GM19372 (cell line): ENCODE measurements around the gene LRRC53.

Experiments
- ATAC-seq: cut with Tn5 transposase; IDR thresholded peaks from one replicate; pipeline ENCODE4 v1.9.1; 2021; ENCODE audit warnings: mild to moderate bottlenecking, low read depth, moderate library complexity; ENCODE audit not compliant: unreplicated experiment

Gene LRRC53

DNA sequence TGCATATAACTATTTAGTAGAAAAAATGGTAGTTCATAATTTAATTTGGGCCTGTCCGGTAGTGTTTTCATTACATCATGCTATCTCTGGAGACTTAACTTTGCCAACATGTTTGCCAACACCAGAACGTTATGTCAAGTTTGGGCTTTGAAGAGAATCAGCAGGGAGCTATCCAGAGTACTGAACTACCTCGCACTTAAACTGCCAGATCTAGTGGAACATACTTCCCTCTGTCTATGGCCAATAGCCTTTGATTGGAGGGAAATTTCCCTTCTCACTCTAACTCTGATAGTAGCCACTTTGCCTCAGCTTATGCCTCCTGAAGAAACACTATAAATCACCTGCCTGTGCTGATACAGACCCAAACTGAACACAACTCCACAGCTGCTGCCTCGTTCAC is 10.0 kb downstream of the LRRC53 start:
- no peak for ATAC-seq

DNA sequence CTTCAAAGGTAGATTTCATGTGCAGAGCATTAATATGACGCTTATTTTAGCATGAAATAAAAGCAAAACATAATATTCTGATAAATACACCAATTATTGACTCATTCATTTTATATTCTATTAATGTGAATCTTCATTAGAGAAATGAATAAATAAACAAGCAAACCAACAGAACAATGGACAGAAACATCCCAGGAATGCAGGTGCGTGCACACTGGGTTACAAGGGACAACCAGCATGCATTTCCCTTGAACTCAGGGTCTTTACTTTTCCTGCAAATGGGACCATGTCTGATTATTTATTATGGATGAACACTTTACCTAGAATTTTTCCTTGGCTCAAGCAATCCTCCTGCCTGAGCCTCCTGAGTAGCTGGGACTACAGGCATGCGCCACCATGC is 13.5 kb downstream of the LRRC53 start:
- no peak for ATAC-seq

DNA sequence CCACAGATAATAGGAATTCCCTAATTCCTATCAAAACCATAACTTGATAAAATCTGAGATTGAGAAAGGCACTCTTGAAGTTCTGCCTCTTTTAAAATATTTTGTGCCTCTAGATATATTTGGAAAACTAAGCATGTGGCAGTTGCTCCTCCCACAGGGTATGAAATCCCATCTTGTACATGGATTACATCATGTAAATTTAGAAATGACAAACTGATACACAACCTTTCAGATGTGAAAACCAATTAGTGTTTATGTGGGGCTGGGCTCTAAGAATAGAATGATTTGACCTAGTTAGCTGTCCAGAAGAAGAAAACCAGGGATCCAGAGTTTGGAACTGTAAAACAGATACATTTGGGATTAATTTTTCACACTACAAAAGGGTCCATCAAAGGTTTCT is 15.7 kb downstream of the LRRC53 start:
- ATAC-seq: no peak

DNA sequence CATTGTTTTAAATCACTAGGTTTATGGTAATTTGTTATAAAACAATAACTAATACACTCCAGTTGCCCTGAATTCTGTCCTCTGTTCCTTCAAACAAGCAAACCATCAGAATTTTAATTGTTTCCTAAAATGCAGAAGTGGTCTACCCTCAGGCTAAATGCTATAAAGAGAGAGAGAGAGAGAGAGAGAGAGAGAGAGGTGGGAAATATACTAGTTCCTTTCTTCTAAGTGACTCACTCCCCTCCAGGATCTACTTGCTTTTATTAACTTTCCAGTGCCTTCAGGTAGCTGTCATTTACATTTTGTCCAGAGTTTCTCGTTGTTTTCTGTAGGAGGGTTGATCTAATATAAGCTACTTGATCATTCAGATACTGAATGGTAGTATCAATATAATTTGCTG is 26.4 kb downstream of the LRRC53 start:
- ATAC-seq: no peak

DNA sequence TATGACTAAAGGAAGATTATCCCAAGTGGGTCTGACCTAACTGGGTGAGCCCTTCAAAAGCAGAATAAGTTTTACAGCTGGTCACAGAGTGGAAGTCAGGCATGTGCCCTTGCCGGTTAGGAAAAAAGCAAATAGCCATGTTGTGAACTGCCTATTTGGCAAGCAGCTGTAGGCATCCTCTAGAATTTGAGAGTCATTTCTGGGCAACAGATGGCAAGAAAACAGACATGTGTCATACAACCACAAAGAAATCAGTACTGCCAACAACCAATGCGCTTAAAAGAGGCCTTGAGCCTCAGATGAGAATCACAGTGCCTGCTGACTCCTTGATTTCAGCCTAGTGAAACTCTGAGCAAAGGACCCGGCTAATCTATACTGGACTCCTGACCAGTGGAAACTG is 26.8 kb downstream of the LRRC53 start:
- no peak for ATAC-seq

DNA sequence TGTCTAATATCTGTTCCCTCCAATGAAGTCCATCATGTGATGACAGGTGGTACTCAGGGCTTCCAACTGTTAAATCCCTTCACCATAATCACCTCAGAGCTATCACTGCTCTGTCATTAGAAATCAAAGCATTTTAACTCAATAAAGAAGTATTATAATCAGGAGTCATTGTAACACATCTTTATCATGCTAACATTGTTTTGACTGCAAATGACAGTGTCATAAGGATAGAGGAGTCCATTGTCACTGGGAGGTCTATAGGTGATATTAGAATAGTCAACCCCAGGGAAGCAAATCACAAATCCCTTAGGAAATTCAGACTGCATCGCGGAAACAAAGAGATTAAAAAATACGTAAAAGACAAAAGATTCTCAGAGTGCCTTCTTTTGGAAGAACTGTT is 30.8 kb downstream of the LRRC53 start:
- ATAC-seq: no peak

DNA sequence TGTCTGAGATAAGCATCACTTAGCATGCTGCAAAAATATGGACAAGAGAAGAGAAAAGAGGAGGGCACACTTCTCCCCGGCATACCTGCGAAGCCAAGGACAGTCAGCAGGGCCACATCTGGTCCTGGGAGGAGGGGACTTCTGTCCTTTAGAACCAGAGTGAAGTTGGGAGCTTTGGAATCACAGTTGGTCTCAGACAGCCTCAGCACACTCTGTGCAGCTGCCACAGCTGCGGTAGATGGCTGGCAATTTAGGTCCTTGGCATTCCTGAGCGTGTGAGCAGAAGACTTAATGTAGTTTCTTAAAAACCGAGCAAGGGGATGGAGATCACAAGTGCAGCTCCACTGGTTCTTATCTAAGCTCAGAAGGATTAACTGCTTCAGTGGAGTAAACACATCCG is 32.3 kb downstream of the LRRC53 start:
- no peak for ATAC-seq

DNA sequence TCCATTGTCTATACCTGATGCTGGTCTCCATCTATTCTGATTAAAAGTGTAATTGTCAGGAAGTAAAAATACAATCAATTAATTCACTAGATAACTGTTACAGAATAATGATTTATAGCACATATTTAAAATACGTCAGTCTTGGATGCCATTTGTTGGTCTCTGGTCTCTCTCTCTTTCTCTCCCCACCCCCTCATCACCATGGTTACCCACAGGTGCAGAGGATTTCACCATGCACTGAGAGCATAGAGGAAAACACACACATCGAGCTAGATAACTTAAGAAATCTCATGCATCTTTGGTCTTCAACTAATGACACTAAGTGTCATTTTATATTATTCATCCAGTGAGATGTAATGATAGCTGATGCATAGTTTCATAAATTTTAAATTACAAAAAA is 33.4 kb downstream of the LRRC53 start:
- no peak for ATAC-seq

DNA sequence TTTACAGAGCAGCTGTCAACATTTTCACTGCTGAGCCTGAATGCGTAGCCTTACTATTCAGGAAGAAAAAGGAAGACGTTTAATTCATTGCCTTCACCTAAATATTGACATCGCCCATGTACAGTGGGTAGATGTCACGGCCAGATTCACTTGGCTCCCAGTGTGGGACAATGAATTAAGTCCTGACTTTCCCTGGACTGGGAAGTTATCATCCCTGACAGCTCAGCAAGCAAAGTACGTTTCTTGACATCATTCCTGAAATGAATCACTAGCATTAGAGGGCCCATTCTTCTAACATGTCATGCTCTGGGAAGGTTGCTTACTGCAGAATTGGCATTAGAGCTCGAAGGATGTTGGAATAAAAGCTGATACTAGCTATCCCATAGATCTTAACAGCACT is 37.8 kb downstream of the LRRC53 start:
- ATAC-seq: no peak

DNA sequence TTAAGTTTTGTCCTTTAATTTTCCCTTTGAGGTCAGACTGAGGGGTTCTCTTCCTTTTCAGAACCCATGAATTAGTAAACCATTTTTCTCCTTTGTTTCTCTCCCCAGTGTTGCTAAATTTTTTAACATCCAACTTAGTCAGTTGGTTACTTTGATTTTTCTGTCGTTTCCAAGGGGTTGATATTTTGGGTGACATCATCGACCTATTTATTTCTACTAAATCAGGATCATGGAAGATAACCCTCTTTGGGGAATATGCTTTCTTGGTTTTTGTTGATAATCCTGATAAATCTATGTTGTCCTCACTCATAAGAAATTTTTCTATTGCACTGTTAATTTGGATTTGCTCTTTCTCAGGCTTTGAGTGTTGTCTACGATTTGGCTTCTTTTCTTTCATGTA is 40.9 kb downstream of the LRRC53 start:
- ATAC-seq: no peak

DNA sequence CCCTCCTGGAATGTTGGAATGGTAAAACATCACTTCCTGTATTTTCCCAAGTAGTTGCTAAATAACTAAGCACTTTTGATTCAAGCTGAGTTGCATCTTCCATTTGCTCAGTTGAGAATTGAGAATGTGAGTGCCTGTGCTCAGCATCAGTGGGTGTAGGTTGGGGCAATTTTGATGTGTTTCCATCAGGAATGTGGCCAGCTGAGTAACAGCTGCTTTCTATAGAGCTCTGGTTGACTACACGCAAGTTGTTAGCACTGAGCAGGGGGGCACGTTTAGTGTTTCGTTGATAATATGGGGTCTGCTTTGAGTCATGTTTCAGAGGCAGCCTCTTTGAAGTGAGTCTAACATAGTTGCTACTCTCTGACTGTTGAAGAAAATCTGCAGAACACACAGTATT is 41.5 kb downstream of the LRRC53 start:
- ATAC-seq: no peak

DNA sequence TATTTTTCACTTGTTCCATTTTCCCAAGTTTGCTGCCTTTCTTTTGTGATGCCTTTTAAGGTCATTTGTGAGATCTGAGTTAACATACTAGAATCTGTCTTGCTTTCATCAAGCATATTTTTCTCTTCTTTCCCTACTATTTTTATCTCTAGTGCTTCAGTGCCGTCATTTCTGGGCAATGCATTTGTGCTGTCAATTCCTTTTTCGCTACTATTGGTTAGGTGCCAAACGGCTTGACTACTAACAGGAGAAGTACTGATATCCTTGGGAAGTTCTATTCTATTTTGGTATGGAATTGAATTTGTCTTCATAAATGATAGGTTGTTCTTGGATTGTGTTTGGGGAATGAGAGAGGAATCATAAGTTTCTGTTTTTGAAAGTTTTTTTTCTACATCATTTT is 42.2 kb downstream of the LRRC53 start:
- ATAC-seq: no peak

DNA sequence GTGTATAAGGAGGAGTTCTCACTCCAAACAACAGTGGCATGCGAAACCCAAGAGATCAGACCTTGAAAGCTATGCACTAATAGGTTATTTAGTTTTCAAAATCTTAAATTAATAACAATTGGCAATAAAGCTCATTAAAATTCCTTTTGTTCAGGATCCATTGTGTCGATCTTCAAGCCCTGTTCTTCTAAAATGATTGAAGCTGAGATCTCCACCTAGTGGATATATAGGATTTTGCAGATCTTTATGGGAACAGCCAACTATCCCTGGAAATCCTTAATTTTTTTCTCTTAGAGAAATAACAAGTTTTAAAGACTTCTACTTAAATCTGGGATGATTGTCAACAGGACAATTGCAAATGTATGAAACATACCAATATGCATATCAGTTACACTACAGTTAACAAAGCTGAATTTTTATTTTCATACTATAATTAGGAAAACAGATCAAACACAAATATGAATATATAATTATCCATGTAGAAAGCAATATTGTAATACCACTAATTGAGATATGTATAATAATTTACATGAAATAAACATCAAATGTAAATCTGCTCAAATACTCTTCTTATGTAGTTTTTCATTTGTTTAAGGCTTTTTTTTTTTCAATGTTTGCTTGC is 43.3 kb downstream of the LRRC53 start:
- ATAC-seq: no peak

DNA sequence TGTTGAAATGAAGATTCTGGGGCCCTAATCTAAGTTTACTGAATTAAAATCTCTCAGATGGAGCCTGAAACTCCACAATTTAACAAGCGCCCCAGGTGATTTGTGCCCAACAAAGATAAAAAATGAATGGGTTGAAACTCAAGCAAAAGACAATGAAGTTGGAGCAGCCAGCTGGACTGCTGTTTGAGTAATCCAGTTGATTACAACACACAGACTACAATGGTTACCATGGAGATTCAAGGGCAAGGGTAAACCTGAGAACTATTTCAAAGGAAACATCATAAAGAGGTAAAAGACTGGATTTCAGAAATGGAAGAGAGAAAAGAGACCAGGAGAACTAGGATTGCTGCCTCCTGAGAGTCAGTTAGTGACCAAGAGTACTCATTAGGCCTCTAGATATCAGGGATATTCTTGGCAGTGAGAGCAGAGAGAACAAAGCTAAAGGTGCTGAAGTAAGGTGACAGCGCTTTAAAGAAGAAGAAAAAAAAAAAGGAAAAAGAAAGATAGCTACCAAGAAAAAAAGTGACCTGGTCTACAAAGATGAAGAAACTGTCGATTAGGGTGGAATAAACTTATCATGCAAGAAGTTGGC is 44.5 kb downstream of the LRRC53 start:
- ATAC-seq: no peak

DNA sequence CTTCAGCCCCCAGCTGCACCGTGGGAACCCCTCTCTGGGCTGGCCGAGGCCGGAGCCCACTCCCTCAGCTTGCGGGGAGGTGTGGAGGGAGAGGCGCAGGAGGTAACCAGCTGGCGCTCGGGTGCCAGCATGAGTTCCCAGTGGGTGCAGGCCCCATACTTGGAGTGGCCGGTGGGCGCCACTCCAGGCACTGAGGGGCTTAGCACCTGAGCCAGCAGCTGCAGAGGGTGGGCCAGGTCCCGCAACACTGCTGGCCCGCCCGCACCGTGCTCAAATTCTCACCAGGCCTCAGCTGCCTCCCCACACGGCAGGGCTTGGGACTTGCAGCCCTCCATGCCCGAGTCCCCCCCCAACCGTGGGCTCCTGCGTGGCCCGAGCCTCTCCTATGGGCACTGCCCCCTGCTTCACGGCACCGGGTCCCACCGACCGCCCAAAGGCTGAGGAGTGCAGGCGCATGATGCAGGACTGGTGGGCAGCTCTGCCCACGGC is 47.2 kb downstream of the LRRC53 start:
- ATAC-seq: no peak

DNA sequence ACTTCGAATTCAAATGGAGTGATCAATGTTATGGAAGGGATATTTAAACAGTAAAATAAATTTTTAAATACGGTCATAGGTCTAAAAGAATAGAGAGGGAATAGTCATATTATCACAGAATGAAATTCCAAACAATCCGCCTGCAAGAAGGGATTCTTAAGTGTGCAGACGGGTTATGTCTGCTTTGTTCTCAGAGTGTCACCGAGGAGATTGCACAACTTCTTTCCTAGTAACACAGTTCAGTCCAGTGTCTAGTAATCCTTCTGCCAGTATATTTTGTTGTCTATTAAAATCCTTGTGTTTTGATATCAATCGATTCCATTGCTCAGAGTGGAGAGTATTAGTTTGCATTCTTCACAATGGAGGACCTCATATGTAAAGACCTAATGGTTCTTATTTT is 48.4 kb downstream of the LRRC53 start:
- ATAC-seq: no peak

DNA sequence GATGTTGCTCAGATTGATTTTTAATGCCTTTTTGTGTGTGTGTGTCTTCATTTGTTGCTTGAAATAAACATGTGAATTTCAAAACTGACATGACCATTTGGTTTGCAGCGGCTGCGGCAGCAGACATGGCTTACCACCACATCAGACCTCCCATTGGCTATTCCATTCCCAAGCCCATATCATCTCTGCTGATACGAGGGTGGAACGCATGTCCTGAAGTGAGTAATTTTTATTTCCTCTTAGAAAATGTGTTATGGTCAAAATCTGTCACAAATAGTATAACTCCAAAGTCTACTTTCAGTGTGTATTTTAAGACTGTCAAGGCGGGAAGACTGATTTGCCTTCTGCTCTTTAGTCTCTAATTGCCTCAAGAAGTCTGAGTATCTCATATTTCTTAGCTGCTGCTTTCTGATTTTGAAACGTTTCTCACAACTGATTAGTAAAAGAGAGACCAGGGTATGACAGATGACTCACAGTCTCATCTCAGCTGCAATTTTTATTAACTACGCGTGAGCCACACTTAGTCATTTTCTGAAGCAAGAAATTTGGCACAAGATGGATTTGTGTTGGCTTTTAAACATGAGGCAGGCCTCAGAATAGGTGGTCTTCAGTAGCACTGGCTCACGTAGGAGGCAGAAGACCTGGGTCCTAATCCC is 49.0 kb downstream of the LRRC53 start:
- no peak for ATAC-seq

DNA sequence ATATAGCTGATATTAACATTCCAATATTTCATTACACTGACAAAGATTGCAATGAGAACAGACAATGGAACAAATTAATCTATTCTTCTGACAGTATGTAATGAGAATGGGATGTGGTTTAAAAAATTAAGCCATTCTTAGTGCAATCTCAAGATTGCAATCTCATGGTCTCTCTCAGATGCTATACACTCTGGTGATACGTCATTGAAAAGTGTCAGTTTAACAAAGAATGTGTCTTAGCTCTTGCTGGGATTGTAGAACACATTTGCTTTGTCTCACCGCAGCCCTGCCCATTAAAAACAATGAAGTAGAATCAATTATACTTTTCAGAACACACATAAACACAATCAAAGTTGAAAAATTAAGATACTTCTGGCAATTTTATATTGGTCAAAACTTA is 55.2 kb downstream of the LRRC53 start:
- ATAC-seq: no peak

DNA sequence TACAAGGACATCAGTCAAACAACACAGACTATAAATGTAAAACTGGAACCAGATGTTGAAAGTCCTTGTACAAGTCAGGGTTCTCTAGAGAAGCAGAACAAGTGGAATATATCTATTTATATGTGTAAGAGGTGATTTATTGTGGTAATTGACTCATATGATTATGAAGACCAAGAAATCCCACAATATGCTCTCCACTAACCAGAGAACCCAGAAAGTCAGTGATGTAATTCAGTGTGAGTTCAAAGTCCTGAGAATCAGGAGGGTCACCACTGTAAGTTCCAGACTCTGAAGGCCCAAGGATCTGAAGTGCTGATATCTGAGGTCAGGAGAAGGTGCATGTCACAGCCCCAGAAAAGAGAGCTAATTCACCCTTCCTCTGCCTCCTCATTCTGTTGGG is 57.0 kb downstream of the LRRC53 start:
- no peak for ATAC-seq

DNA sequence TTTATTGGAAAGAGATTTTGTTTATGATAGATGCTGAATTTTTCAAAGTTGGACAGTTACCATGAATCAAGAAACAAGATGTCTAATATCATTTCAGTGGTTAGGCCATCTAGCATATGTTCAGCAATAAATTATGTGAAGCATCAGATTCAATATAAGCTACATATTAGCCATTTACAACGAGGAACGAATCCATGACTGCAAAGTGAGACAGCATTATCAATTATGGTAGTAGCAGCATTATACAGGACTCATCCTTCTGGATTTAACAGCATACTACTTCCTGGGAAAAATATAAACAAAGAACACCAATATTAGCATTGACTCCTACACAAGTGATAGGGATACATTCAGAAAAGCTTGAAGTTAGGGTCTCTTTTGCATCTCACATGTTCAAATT is 59.1 kb downstream of the LRRC53 start:
- no peak for ATAC-seq

DNA sequence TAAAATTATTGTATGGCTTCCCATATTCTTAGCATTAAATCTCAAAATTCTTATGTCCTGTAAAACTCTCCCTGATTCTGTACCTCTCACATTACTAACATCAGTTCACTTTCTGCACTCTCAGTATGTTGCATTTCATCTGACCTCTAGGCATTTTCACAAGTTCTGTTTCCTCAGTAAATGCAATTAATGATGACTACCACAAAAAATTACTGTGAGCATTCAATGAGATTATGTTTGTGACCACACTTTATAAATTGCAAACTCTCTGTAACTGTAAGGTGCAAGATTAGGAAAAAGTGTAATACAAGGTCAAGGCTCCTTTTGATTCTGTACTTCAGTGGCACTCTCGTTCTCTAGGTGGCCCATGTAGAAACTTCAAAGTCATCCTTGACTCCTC is 60.4 kb downstream of the LRRC53 start:
- no peak for ATAC-seq

DNA sequence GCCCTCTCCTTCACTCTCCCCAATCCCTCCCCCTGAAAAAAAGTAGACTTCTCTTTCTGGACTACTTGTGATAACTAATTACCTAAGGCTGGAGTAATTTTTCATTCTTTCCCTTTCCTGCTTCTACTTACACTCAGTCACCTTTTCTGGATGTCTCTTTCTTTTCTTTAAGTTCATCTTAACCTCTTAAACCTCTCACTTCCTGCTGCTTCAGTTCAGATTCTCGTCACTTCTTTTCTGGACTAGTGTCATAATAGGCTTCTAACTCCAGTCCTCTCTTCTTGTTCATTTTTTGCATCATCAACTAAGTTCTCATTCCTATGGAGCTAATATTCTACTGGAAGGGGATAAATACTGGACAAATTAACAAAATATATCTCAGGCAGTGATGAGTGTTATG is 75.4 kb downstream of the LRRC53 start:
- ATAC-seq: no peak
